Measurements from ENCODE around the gene MOB1B. TPM values are rescaled to one million over a fixed set of nuclear protein-coding genes. Genes with fewer than 3 reads are reported as not detected.

The MOB1B gene
- total RNA-seq, 1 experiment from 2014 or later, result 33.2 TPM

GRCh38 chr4:70980196-70980595 is 78.0 kb downstream of the MOB1B start (continued):
- TF ChIP-seq CTCF (IDR thresholded peaks at IDR 0.05 in 2 of 3, conservative IDR thresholded peaks at IDR 0.05 in 1 of 3; ENCODE audit: borderline replicate concordance in 1 of 3, insufficient read depth in 1 of 3, low read depth in 2 of 3, low read length in 2 of 3), result no peak
- no peak for TF ChIP-seq JUND (IDR thresholded peaks at IDR 0.05)
- no peak for TF ChIP-seq SRF (IDR thresholded peaks at IDR 0.05; ENCODE audit: low read depth)
- no peak for TF ChIP-seq EZH2phosphoT487 (IDR thresholded peaks at IDR 0.05; ENCODE audit: borderline replicate concordance)

- H3K36me3 ChIP-seq (ENCODE audit: control insufficient read depth in 1 of 2, insufficient read depth in 2 of 2, low read length in 2 of 2), result no peaks in the 10 kb centered on the region
- no peaks in the 10 kb centered on the region for H3K9me3 ChIP-seq (ENCODE audit: control insufficient read depth in 1 of 2, insufficient read depth in 1 of 2, low read depth in 1 of 2, low read length in 2 of 2)
- no peak overlapping the region for H3K4me2 ChIP-seq (ENCODE audit: low read length)
- no peaks in the 10 kb centered on the region for H3K27me3 ChIP-seq (ENCODE audit: insufficient read depth, low read length)
- BruUV-seq (replicated peaks), result no TSS peak
- ATAC-seq, result no peak
- intact Hi-C loops (cut with micrococcal nuclease), result no loop called here
- ChIA-PET CTCF (no interaction called here), RAD21 (ENCODE audit: low non-redundant PET in 1 of 2, low total read pairs in 2 of 2, uncharacterized antibody in 2 of 2, unreplicated experiment in 2 of 2) (no interaction called here), POLR2A (no interaction called here)
- H2AFZ ChIP-seq (ENCODE audit: low read depth, low read length, poor library complexity, severe bottlenecking), result no peak overlapping the region
- H3K4me3 ChIP-seq (replicated peaks in 1 of 2; ENCODE audit: low read depth in 1 of 2, low read length in 2 of 2), result no peak overlapping the region
- no peaks in the 10 kb centered on the region for H3K79me2 ChIP-seq (ENCODE audit: insufficient read depth, low read length)
- H3K4me1 ChIP-seq (ENCODE audit: control insufficient read depth in 1 of 2, insufficient read depth in 2 of 2, low read length in 2 of 2), result no peaks in the 10 kb centered on the region
- H4K20me1 ChIP-seq (ENCODE audit: insufficient read depth), result no peaks in the 10 kb centered on the region
- no peak overlapping the region for H3K27ac ChIP-seq (ENCODE audit: low read depth, low read length)
- H3K9me2 ChIP-seq (ENCODE audit: insufficient read depth), result no peaks in the 10 kb centered on the region
- DNase-seq (ENCODE audit: low read depth, low spot score), result no peak
- no peak overlapping the region for H3K9ac ChIP-seq (ENCODE audit: low read length)
- no peak for TF ChIP-seq ELF1 (IDR thresholded peaks at IDR 0.05; ENCODE audit: borderline replicate concordance, low read depth)
- TF ChIP-seq RAD21 (IDR thresholded peaks at IDR 0.05; ENCODE audit: low read depth), result no peak
- no peak for TF ChIP-seq MAX (IDR thresholded peaks at IDR 0.05)
- TF ChIP-seq CTCF (IDR thresholded peaks at IDR 0.05 in 2 of 3, conservative IDR thresholded peaks at IDR 0.05 in 1 of 3; ENCODE audit: borderline replicate concordance in 1 of 3, insufficient read depth in 1 of 3, low read depth in 2 of 3, low read length in 2 of 3), result no peak
- no peak for TF ChIP-seq EGR1 (IDR thresholded peaks at IDR 0.05; ENCODE audit: low read depth)
- no peak for TF ChIP-seq ZBTB33 (IDR thresholded peaks at IDR 0.05; ENCODE audit: extremely low read depth, insufficient replicate concordance, low read length)
- TF ChIP-seq ATF3 (IDR thresholded peaks at IDR 0.05), result no peak
- no peak for TF ChIP-seq EZH2 (IDR thresholded peaks at IDR 0.05)
- no peak for TF ChIP-seq EZH2phosphoT487 (IDR thresholded peaks at IDR 0.05; ENCODE audit: borderline replicate concordance)
- TF ChIP-seq REST (IDR thresholded peaks at IDR 0.05; ENCODE audit: low read depth), result no peak
- no peak for TF ChIP-seq FOSL1 (IDR thresholded peaks at IDR 0.05; ENCODE audit: low read depth)
- TF ChIP-seq POLR2AphosphoS5 (IDR thresholded peaks at IDR 0.05; ENCODE audit: low read depth, low read length), result no peak
- TF ChIP-seq SRF (IDR thresholded peaks at IDR 0.05; ENCODE audit: low read depth), result no peak
- no peak for TF ChIP-seq ZFX (IDR thresholded peaks at IDR 0.05)
These were observed 81.9 kb downstream of the MOB1B start for GRCh38 chr4:70984106-70984505.

Measured in HCT116 (cell line).